H1 (cell line): Measurements from ENCODE around the gene ARHGEF12. TPM values are rescaled to one million over a fixed set of nuclear protein-coding genes. Genes with fewer than 3 reads are reported as not detected.

Experiments
- CTCF ChIA-PET: fragments of 300-600 bp; sonication (Branson Sonifier 250); formaldehyde crosslinking; loops from one replicate; lab custom pipeline; 2021; ENCODE audit not compliant: partially characterized antibody; lab: Charles Lee
- POLR2A ChIA-PET: fragments of 300-600 bp; sonication (Branson Sonifier 250); formaldehyde crosslinking; loops from one replicate; lab custom pipeline; 2021; ENCODE audit warnings: inconsistent platforms; ENCODE audit not compliant: partially characterized antibody; lab: Charles Lee
- DNase-seq, 2 experiments: peaks; one replicate each; pipeline versions ENCODE4 v3.0.0 to v3.0.0-alpha.2; 2010 to 2022; ENCODE audit warnings: low spot score in 2 of 2, low read depth in 1 of 2, mixed read lengths in 1 of 2
- FAIRE-seq: peaks from 2 replicates; lab custom pipeline; 2011; peaks lifted over from hg19 to GRCh38; lab: Jason Lieb, UNC
- H2AFZ ChIP-seq: 2 replicates; pipeline ENCODE4 v1.8.1; 2012; ENCODE audit warnings: low read length, inconsistent platforms
- H2AK5ac ChIP-seq: 2 replicates; pipeline ENCODE4 v1.6.1; 2013; ENCODE audit warnings: low read depth, low read length
- H2BK120ac ChIP-seq: replicated peaks from 2 replicates; pipeline ENCODE3; 2013; ENCODE audit warnings: low read depth, low read length, inconsistent platforms
- H2BK12ac ChIP-seq: 2 replicates; pipeline ENCODE4 v1.6.1; 2013; ENCODE audit warnings: low read depth, low read length
- H2BK15ac ChIP-seq: 2 replicates; pipeline ENCODE4 v1.6.1; 2013; ENCODE audit warnings: low read length
- H2BK20ac ChIP-seq: 2 replicates; pipeline ENCODE4 v1.6.1; 2013; ENCODE audit warnings: low read length
- H2BK5ac ChIP-seq: 2 replicates; pipeline ENCODE4 v1.6.1; 2013; ENCODE audit warnings: low read depth, low read length
- H3K14ac ChIP-seq: 2 replicates; pipeline ENCODE4 v1.6.1; 2013; ENCODE audit warnings: inconsistent platforms; ENCODE audit not compliant: insufficient read length
- H3K18ac ChIP-seq: 2 replicates; pipeline ENCODE4 v1.6.1; 2013; ENCODE audit warnings: low read length; ENCODE audit errors: extremely low read depth
- H3K23ac ChIP-seq: 2 replicates; pipeline ENCODE4 v1.6.1; 2013; ENCODE audit warnings: inconsistent platforms; ENCODE audit not compliant: insufficient read length
- H3K23me2 ChIP-seq: 2 replicates; pipeline ENCODE4 v1.6.1; 2013; ENCODE audit warnings: low read depth, low read length
- H3K27ac ChIP-seq: 2 replicates; pipeline ENCODE4 v1.6.1; 2011; ENCODE audit warnings: low read depth, low read length, inconsistent platforms
- H3K27me3 ChIP-seq, 4 experiments: replicated peaks in 1 of 4; 1 replicate in 1 of 4; 2 replicates in 3 of 4; pipeline versions ENCODE4 v1.6.1 to v1.8.1; 2011 to 2013; ENCODE audit warnings: low read length in 3 of 4, mild to moderate bottlenecking in 3 of 4, inconsistent platforms in 2 of 4, mixed read lengths in 2 of 4, moderate library complexity in 1 of 4; ENCODE audit not compliant: control insufficient read depth in 3 of 4, insufficient read depth in 3 of 4; ENCODE audit errors: extremely low read depth in 1 of 4
- H3K36me3 ChIP-seq, 4 experiments: 2 replicates each; pipeline versions ENCODE4 v1.6.1 to v1.8.1; 2011 to 2013; ENCODE audit warnings: mild to moderate bottlenecking in 4 of 4, low read length in 3 of 4, moderate library complexity in 2 of 4, control low read depth in 1 of 4, inconsistent platforms in 1 of 4; ENCODE audit not compliant: insufficient read depth in 4 of 4, control insufficient read depth in 2 of 4
- H3K4ac ChIP-seq: replicated peaks from 2 replicates; pipeline ENCODE3; 2013; ENCODE audit warnings: low read length, low read depth, mixed read lengths, inconsistent platforms; ENCODE audit not compliant: insufficient read length
- H3K4me1 ChIP-seq, 4 experiments: replicated peaks in 1 of 4; 1 replicate in 1 of 4; 2 replicates in 3 of 4; pipeline versions ENCODE4 v1.6.1 to v1.8.1; 2011 to 2013; ENCODE audit warnings: low read length in 3 of 4, inconsistent platforms in 2 of 4, mixed read lengths in 1 of 4; ENCODE audit not compliant: insufficient read depth in 4 of 4, control insufficient read depth in 3 of 4
- H3K4me2 ChIP-seq, 2 experiments: 2 replicates each; pipeline versions ENCODE4 v1.6.1 to v1.8.1; 2011 to 2013; ENCODE audit warnings: low read depth in 2 of 2, low read length in 2 of 2, control low read depth in 1 of 2, inconsistent platforms in 1 of 2, mild to moderate bottlenecking in 1 of 2; ENCODE audit not compliant: insufficient read depth in 1 of 2
- H3K4me3 ChIP-seq, 4 experiments: fragments of 200-600, 300-600 bp in 1 of 4; sonication (generic), shearing (Covaris generic), sonication (Bioruptor Twin) in 1 of 4; 2 replicates each; pipeline versions ENCODE4 v1.5.1 to v1.8.1; 2011 to 2016; ENCODE audit warnings: low read length in 4 of 4, low read depth in 3 of 4, control low read depth in 2 of 4, inconsistent platforms in 2 of 4, mild to moderate bottlenecking in 2 of 4, mixed read lengths in 1 of 4, moderate library complexity in 1 of 4; ENCODE audit not compliant: insufficient read depth in 2 of 4; ENCODE audit errors: extremely low read depth in 1 of 4
- H3K56ac ChIP-seq: replicated peaks from 2 replicates; pipeline ENCODE3; 2013; ENCODE audit warnings: low read depth, mild to moderate bottlenecking, mixed read lengths, low read length, inconsistent platforms; ENCODE audit not compliant: insufficient read length
- H3K79me1 ChIP-seq: 2 replicates; pipeline ENCODE4 v1.6.1; 2013; ENCODE audit warnings: low read depth, low read length, control low read depth
- H3K79me2 ChIP-seq, 2 experiments: 2 replicates each; pipeline versions ENCODE4 v1.6.1 to v1.8.1; 2012 to 2013; ENCODE audit warnings: low read length in 2 of 2, mild to moderate bottlenecking in 2 of 2, inconsistent platforms in 1 of 2; ENCODE audit not compliant: insufficient read depth in 2 of 2, control insufficient read depth in 1 of 2
- H3K9ac ChIP-seq, 4 experiments: replicated peaks in 1 of 4; 1 replicate in 1 of 4; 2 replicates in 3 of 4; pipeline versions ENCODE4 v1.6.1 to v1.8.1; 2011 to 2013; ENCODE audit warnings: low read depth in 3 of 4, low read length in 3 of 4, control low read depth in 2 of 4, mild to moderate bottlenecking in 2 of 4, moderate library complexity in 2 of 4, inconsistent platforms in 1 of 4; ENCODE audit errors: extremely low read depth in 1 of 4
- H3K9me3 ChIP-seq, 2 experiments: 2 replicates each; pipeline versions ENCODE4 v1.6.1 to v1.8.1; 2012 to 2013; ENCODE audit warnings: mild to moderate bottlenecking in 2 of 2, moderate library complexity in 2 of 2, control low read depth in 1 of 2, inconsistent platforms in 1 of 2, low read depth in 1 of 2, low read length in 1 of 2, mixed read lengths in 1 of 2; ENCODE audit not compliant: insufficient read depth in 2 of 2
- H4K20me1 ChIP-seq, 2 experiments: replicated peaks in 1 of 2; 2 replicates each; pipeline versions ENCODE3 to v1.8.1; 2011 to 2013; ENCODE audit warnings: inconsistent platforms in 2 of 2, low read length in 2 of 2, mild to moderate bottlenecking in 1 of 2; ENCODE audit not compliant: insufficient read depth in 2 of 2, control insufficient read depth in 1 of 2
- H4K5ac ChIP-seq: 2 replicates; pipeline ENCODE4 v1.6.1; 2013; ENCODE audit warnings: low read length, low read depth, mixed read lengths, inconsistent platforms; ENCODE audit not compliant: insufficient read length
- H4K8ac ChIP-seq: 2 replicates; pipeline ENCODE4 v1.8.0; 2013; ENCODE audit warnings: mild to moderate bottlenecking, moderate library complexity, low read length, inconsistent platforms; ENCODE audit not compliant: insufficient read depth; ENCODE audit errors: extremely low read depth
- H4K91ac ChIP-seq: replicated peaks from 2 replicates; pipeline ENCODE3; 2013; ENCODE audit warnings: low read length, mixed read lengths, inconsistent platforms; ENCODE audit not compliant: insufficient read length
- FOSL1 ChIP-seq: IDR thresholded peaks from 2 replicates; pipeline ENCODE4 v1.6.1; 2011; ENCODE audit warnings: mild to moderate bottlenecking, low read depth, low read length, moderate library complexity; ENCODE audit not compliant: insufficient read depth
- NRF1 ChIP-seq: IDR thresholded peaks from 2 replicates; pipeline ENCODE4 v1.6.1; 2011; ENCODE audit warnings: mild to moderate bottlenecking, low read depth, low read length, improper control_type of control experiment
- POU5F1 ChIP-seq: IDR thresholded peaks from 2 replicates; pipeline ENCODE4 v1.6.1; 2011; ENCODE audit warnings: low read depth, mild to moderate bottlenecking, low read length, moderate library complexity
- SUZ12 ChIP-seq: fragments of 200-600 bp; sonication (generic); IDR thresholded peaks from 2 replicates; pipeline ENCODE4 v1.6.1; 2012; ENCODE audit warnings: mild to moderate bottlenecking, inconsistent platforms, low read length, moderate library complexity, mixed read lengths
- TCF12 ChIP-seq: IDR thresholded peaks from 2 replicates; pipeline ENCODE4 v1.6.1; 2011; ENCODE audit warnings: low read depth, mild to moderate bottlenecking, low read length
- ZNF274 ChIP-seq: IDR thresholded peaks from 2 replicates; pipeline ENCODE4 v1.7.0; 2012; ENCODE audit warnings: low read length, borderline replicate concordance; ENCODE audit errors: extremely low read depth
- WGBS, 2 experiments: shearing (Covaris generic) in 1 of 2; methylation state at CpG; one replicate each; pipeline versions ENCODE4 v1.1.6 to v1.1.7; 2013 to 2015; ENCODE audit warnings: low lambda C conversion rate in 2 of 2, mixed read lengths in 2 of 2, inconsistent platforms in 1 of 2, low coverage in 1 of 2, missing lambda C conversion rate in 1 of 2; ENCODE audit not compliant: insufficient replicate concordance in 2 of 2, insufficient coverage in 1 of 2, insufficient read length in 1 of 2; ENCODE audit errors: extremely low coverage in 1 of 2, missing lambda C conversion rate in 1 of 2; 5-methylcytosine and 5-hydroxymethylcytosine counted together
- polyA plus RNA-seq, 7 experiments: library from polyadenylated mRNA; depleted of rRNA in 3 of 7; stranded (reverse) in 5 of 7; unstranded in 2 of 7; fragments of >200 nt in 5 of 7; fragments of 200-250 nt in 2 of 7; gene quantifications; 1 replicate in 5 of 7; 2 replicates in 1 of 7; 4 replicates in 1 of 7; pipeline versions ENCODE4 v1.2.1 to v1.2.3, GENCODE V29; 2011 to 2013; ENCODE audit warnings: missing spikeins in 2 of 7, mixed read lengths in 2 of 7
- total RNA-seq: library from RNA; stranded (reverse); fragmentation: NEBNext Ultra II Directional; extraction: Animal tissue kit (Norgen Biotek cat#: 25700); gene quantifications from 2 replicates; pipeline ENCODE4 v1.2.1, GENCODE V29; 2021

The ARHGEF12 gene
- total and polyA plus RNA-seq, 2 of the 8 experiments (the other 6 are each of a cell fraction or from before 2014, with no cell fraction given) = 5.1 to 33.7 TPM

GRCh38 chr11:120342226-120342625 is 6.0 kb downstream of the ARHGEF12 start:
- Histone ChIP-seq H2AFZ (no peak overlapping the region), H3K79me2 (peaks cover 8 to 92% of the 10 kb centered on the region in 2 experiments; a peak in 3 of 4 replicates), H3K4me2 (no peak overlapping the region), H2BK12ac (no peak overlapping the region), H3K4me3 (no peak overlapping the region), H3K27ac (no peak overlapping the region), H2BK5ac (no peak overlapping the region), H2BK120ac (no peak overlapping the region), H2BK15ac (no peak overlapping the region), H3K36me3 (no peaks in the 10 kb centered on the region), H3K27me3 (no peaks in the 10 kb centered on the region), H3K4ac (no peak overlapping the region), H3K56ac (no peak overlapping the region), H4K20me1 (peaks cover 3 to 13% of the 10 kb centered on the region in 2 experiments), H4K91ac (no peak overlapping the region), H3K18ac (no peak overlapping the region), H4K8ac (no peak overlapping the region)
- no peak for DNase-seq
- peak; percentile 32 for FAIRE-seq
- POLR2A ChIA-PET = no interaction called here
- 84% methylated on average over 3 of the region's 3 CpGs; no CpG with 5 or more reads in 1 of the 2 experiments for WGBS, 2 experiments
- TF ChIP-seq SUZ12 (no peak), ZNF274 (no peak), FOSL1 (no peak), POU5F1 (no peak), TCF12 (no peak), NRF1 (no peak)
- TF ChIP-seq, all 59 proteins: peak for 0
- Histone ChIP-seq H4K5ac (no peak overlapping the region), H3K9ac (no peak overlapping the region), H3K9me3 (no peaks in the 10 kb centered on the region), H3K14ac (no peak overlapping the region), H3K4me1 (peaks cover 0 to 7% (median 4%) of the 10 kb centered on the region in 4 experiments; a peak in 6 of 7 replicates), H3K79me1 (peaks cover 3% of the 10 kb centered on the region; the same call in 1 of the 2 replicates), H2AK5ac (no peak overlapping the region), H2BK20ac (no peak overlapping the region), H3K23me2 (peaks cover 3% of the 10 kb centered on the region), H3K23ac (no peak overlapping the region)
- CTCF ChIA-PET = interaction anchor here (0.8 to 1.5 kb wide), 3 partner anchors 15 to 160 kb away, joined by 3 read pairs; no protein-coding TSS in a partner anchor
